MM.1S (cell line): Measurements from ENCODE around the gene TSPAN7.

Source experiments
- DNase-seq: peaks from one replicate; pipeline ENCODE4 v3.0.0-alpha.2; 2015
- H2AFZ ChIP-seq: fragments of 300-600 bp; sonication (generic); 2 replicates; pipeline ENCODE4 v1.6.0; 2016; ENCODE audit warnings: antibody characterized with exemption, low read length
- H3F3A ChIP-seq: fragments of 300-600 bp; sonication (generic); 2 replicates; pipeline ENCODE4 v1.6.1; 2016; ENCODE audit warnings: mild to moderate bottlenecking, antibody characterized with exemption, low read length, moderate library complexity, mixed read lengths; ENCODE audit not compliant: insufficient read depth
- H3K27ac ChIP-seq: fragments of 300-600 bp; sonication (generic); 2 replicates; pipeline ENCODE4 v1.5.1; 2016; ENCODE audit warnings: mild to moderate bottlenecking, low read length
- H3K27me3 ChIP-seq: fragments of 300-600 bp; sonication (generic); replicated peaks from 2 replicates; pipeline ENCODE4 v1.6.0; 2016; ENCODE audit warnings: low read length; ENCODE audit not compliant: insufficient read depth
- H3K36me3 ChIP-seq: fragments of 300-600 bp; sonication (generic); replicated peaks from 2 replicates; pipeline ENCODE4 v1.6.1; 2016; ENCODE audit warnings: mild to moderate bottlenecking, low read length, mixed read lengths; ENCODE audit not compliant: insufficient read depth
- H3K4me1 ChIP-seq: fragments of 300-600 bp; sonication (generic); 2 replicates; pipeline ENCODE4 v1.6.1; 2016; ENCODE audit warnings: low read length, mixed read lengths
- H3K4me2 ChIP-seq: fragments of 300-600 bp; sonication (generic); 2 replicates; pipeline ENCODE4 v1.6.0; 2016; ENCODE audit warnings: low read depth, low read length
- H3K4me3 ChIP-seq: fragments of 300-600 bp; sonication (generic); 2 replicates; pipeline ENCODE4 v1.5.1; 2016; ENCODE audit warnings: low read length, mixed read lengths
- H3K79me2 ChIP-seq: fragments of 300-600 bp; sonication (generic); 2 replicates; pipeline ENCODE4 v1.6.1; 2016; ENCODE audit warnings: mixed run types, low read length, mixed read lengths
- H3K9ac ChIP-seq: fragments of 300-600 bp; sonication (generic); 2 replicates; pipeline ENCODE4 v1.6.1; 2016; ENCODE audit warnings: low read length, mixed read lengths
- H3K9me2 ChIP-seq: fragments of 300-600 bp; sonication (generic); replicated peaks from 2 replicates; pipeline ENCODE4 v1.6.1; 2016; ENCODE audit warnings: mild to moderate bottlenecking, low read length, mixed read lengths; ENCODE audit not compliant: insufficient read depth
- H3K9me3 ChIP-seq: fragments of 300-600 bp; sonication (generic); replicated peaks from 2 replicates; pipeline ENCODE4 v1.6.1; 2016; ENCODE audit warnings: mild to moderate bottlenecking, low read length, mixed read lengths; ENCODE audit not compliant: insufficient read depth
- H4K20me1 ChIP-seq: fragments of 300-600 bp; sonication (generic); 2 replicates; pipeline ENCODE4 v1.6.1; 2016; ENCODE audit warnings: mild to moderate bottlenecking, low read length, moderate library complexity, mixed read lengths; ENCODE audit not compliant: insufficient read depth
- EZH2 ChIP-seq: fragments of 300-600 bp; sonication (generic); optimal IDR thresholded peaks from 2 replicates; pipeline ENCODE3; 2017; ENCODE audit warnings: low read depth, mild to moderate bottlenecking, antibody characterized with exemption, low read length, mixed read lengths
- EZH2phosphoT487 ChIP-seq: fragments of 300-600 bp; sonication (generic); IDR thresholded peaks from 2 replicates; pipeline ENCODE4 v1.6.1; 2018; ENCODE audit warnings: antibody characterized with exemption, low read length
- TF ChIP-seq, protein P1 (sequence below): fragments of 300-600 bp; sonication (generic); IDR thresholded peaks from 2 replicates; pipeline ENCODE4 v1.5.1; 2016; ENCODE audit warnings: antibody characterized with exemption, low read length, mixed read lengths

The TSPAN7 gene

DNA sequence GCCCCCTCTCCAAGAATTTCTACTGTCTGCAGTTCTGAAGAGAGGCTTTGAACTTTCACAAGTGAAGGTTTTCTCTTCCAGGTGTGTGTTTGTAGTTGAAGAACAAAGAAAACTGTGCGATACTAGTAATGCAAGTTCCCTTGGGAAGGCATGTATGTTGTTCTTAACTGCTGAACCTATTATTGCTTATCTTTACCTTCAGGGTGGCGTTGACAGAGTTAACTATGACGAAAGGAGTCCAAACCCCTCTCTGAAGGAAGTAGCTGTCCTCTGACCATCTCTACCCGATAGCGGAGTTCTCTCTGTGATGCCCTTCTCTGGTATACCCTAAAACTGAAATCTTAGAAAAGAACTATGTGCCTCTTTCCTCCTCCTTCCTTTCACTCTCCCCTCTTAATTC is 79.9 kb downstream of the TSPAN7 start:
- peaks cover 41% of the 10 kb centered on the region for H3K4me1 ChIP-seq
- H3K27ac ChIP-seq: no peak overlapping the region
- no peaks in the 10 kb centered on the region for H4K20me1 ChIP-seq
- no peak overlapping the region for H3K4me2 ChIP-seq
- H2AFZ ChIP-seq: no peak overlapping the region
- H3K36me3 ChIP-seq: no peaks in the 10 kb centered on the region
- no peaks in the 10 kb centered on the region for H3K27me3 ChIP-seq
- no peaks in the 10 kb centered on the region for H3K79me2 ChIP-seq
- H3F3A ChIP-seq: no peaks in the 10 kb centered on the region
- H3K9me3 ChIP-seq: no peaks in the 10 kb centered on the region
- no peaks in the 10 kb centered on the region for H3K9me2 ChIP-seq
- no peak overlapping the region for H3K4me3 ChIP-seq
- TF ChIP-seq, protein P1, sequence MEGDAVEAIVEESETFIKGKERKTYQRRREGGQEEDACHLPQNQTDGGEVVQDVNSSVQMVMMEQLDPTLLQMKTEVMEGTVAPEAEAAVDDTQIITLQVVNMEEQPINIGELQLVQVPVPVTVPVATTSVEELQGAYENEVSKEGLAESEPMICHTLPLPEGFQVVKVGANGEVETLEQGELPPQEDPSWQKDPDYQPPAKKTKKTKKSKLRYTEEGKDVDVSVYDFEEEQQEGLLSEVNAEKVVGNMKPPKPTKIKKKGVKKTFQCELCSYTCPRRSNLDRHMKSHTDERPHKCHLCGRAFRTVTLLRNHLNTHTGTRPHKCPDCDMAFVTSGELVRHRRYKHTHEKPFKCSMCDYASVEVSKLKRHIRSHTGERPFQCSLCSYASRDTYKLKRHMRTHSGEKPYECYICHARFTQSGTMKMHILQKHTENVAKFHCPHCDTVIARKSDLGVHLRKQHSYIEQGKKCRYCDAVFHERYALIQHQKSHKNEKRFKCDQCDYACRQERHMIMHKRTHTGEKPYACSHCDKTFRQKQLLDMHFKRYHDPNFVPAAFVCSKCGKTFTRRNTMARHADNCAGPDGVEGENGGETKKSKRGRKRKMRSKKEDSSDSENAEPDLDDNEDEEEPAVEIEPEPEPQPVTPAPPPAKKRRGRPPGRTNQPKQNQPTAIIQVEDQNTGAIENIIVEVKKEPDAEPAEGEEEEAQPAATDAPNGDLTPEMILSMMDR: no peak
- TF ChIP-seq EZH2 (no peak), EZH2phosphoT487 (no peak)
- DNase-seq: no peak
- H3K9ac ChIP-seq: no peak overlapping the region

DNA sequence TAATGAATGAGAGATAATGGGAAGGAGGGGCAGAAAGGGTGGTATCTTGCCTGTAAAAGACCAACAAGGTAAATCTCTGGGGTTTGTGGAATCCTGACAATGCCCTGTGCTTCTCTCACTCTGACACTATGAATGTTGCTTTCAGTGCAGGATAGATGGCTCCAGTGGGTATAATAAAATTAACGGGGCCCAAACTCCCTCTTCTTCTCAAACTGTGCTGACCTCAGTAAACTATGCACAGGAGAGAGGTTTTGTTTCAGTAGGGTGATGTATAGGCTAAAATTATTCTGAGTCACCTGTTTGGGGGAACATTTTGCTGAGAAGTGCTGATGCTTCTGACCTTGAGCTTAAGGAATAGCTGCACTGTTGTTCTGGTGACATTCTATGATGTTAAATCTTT is 82.6 kb downstream of the TSPAN7 start:
- no peaks in the 10 kb centered on the region for H3F3A ChIP-seq
- H3K36me3 ChIP-seq: no peaks in the 10 kb centered on the region
- no peak overlapping the region for H2AFZ ChIP-seq
- peak; percentile 53 for DNase-seq
- peak overlapping the region; percentile 61 for H3K27ac ChIP-seq
- H3K9me2 ChIP-seq: no peaks in the 10 kb centered on the region
- H3K4me3 ChIP-seq: no peak overlapping the region
- no peaks in the 10 kb centered on the region for H3K27me3 ChIP-seq
- no peaks in the 10 kb centered on the region for H3K79me2 ChIP-seq
- no peak for TF ChIP-seq EZH2
- TF ChIP-seq EZH2phosphoT487: no peak
- TF ChIP-seq, protein P1: no peak
- no peaks in the 10 kb centered on the region for H3K9me3 ChIP-seq
- H3K4me1 ChIP-seq: peaks cover 55% of the 10 kb centered on the region
- H4K20me1 ChIP-seq: no peaks in the 10 kb centered on the region
- H3K4me2 ChIP-seq: peak overlapping the region; percentile 8
- H3K9ac ChIP-seq: no peak overlapping the region

- Histone ChIP-seq H3K4me3 (no peak overlapping the region), H3K4me1 (peaks cover 55% of the 10 kb centered on the region), H3F3A (no peaks in the 10 kb centered on the region), H3K4me2 (no peak overlapping the region), H3K36me3 (no peaks in the 10 kb centered on the region), H3K9ac (no peak overlapping the region), H3K9me3 (no peaks in the 10 kb centered on the region), H3K9me2 (no peaks in the 10 kb centered on the region), H2AFZ (no peak overlapping the region), H3K27ac (no peak overlapping the region), H4K20me1 (no peaks in the 10 kb centered on the region), H3K27me3 (no peaks in the 10 kb centered on the region), H3K79me2 (no peaks in the 10 kb centered on the region)
- DNase-seq: no peak
- TF ChIP-seq EZH2phosphoT487: no peak
- TF ChIP-seq, protein P1: no peak
- TF ChIP-seq EZH2: no peak
Observed at GRCh38 chrX:38646129-38646528, 84.8 kb downstream of the TSPAN7 start.
